Peyer's patch (tissue), 4 donors: ENCODE data around the gene STAM. TPM values are rescaled to one million over a fixed set of nuclear protein-coding genes. Genes with fewer than 3 reads are reported as not detected.

ENCODE experiments used
- DNase-seq, 3 donors: peaks; one replicate each; pipeline ENCODE4 v3.0.0-alpha.2; 2017 to 2019
- H3K27ac ChIP-seq, 4 donors: fragments of 200-600 bp; sonication (generic); one replicate each; pipeline ENCODE4 v1.5.1; 2016 to 2019
- H3K27me3 ChIP-seq, 2 donors: fragments of 200-600 bp; sonication (generic); one replicate each; pipeline ENCODE4 v1.5.1; 2019
- H3K36me3 ChIP-seq, 3 donors: fragments of 200-600 bp; sonication (generic); one replicate each; pipeline ENCODE4 v1.5.1; 2016 to 2019
- H3K4me1 ChIP-seq, 4 donors: fragments of 200-600 bp; sonication (generic); one replicate each; pipeline ENCODE4 v1.5.1; 2016 to 2019
- H3K4me3 ChIP-seq, 4 donors: fragments of 200-600 bp; sonication (generic); 1 replicate in 3 of 4; 2 replicates in 1 of 4; pipeline ENCODE4 v1.5.1; 2016 to 2019; ENCODE audit warnings: mild to moderate bottlenecking in 1 of 4
- H3K9me3 ChIP-seq, 4 donors: fragments of 200-600 bp; sonication (generic); one replicate each; pipeline ENCODE4 v1.5.1; 2016 to 2019; ENCODE audit warnings: mild to moderate bottlenecking in 1 of 4
- CTCF ChIP-seq, 6 experiments: fragments of 450-650 bp in 4 of 6; fragments of 200-600 bp in 2 of 6; sonication (generic) in 1 of 6; IDR thresholded peaks; one replicate each; pipeline ENCODE4 v1.5.1; 2017 to 2019; ENCODE audit warnings: antibody characterized with exemption in 6 of 6, mild to moderate bottlenecking in 3 of 6, moderate library complexity in 1 of 6
- POLR2A ChIP-seq, 2 donors: fragments of 450-650 bp; IDR thresholded peaks; one replicate each; pipeline ENCODE4 v1.5.1; 2017; ENCODE audit warnings: antibody characterized with exemption in 2 of 2, mild to moderate bottlenecking in 2 of 2, moderate library complexity in 2 of 2
- total RNA-seq, 4 donors: library from RNA; depleted of rRNA; stranded (reverse); fragments of >200 nt; gene quantifications; one replicate each; pipeline ENCODE4 v1.1.0, GENCODE V29; 2016

Gene STAM
- total RNA-seq, 4 donors from 2014 or later, result 7.9 to 28.1 (median 16.2) TPM

- no peaks in the 10 kb centered on the region for H3K27me3 ChIP-seq
- H3K36me3 ChIP-seq, result no peaks in the 10 kb centered on the region
- H3K27ac ChIP-seq, result no peak overlapping the region
- TF ChIP-seq POLR2A (IDR thresholded peaks at IDR 0.05) (no peak), CTCF (IDR thresholded peaks at IDR 0.05) (no peak)
- no peaks in the 10 kb centered on the region for H3K4me1 ChIP-seq
- no peaks in the 10 kb centered on the region for H3K9me3 ChIP-seq
- DNase-seq, result no peak
- H3K4me3 ChIP-seq, result no peak overlapping the region
Observed at GRCh38 chr10:17687117-17687831, 43.3 kb downstream of the STAM start.

- H3K27me3 ChIP-seq, result no peaks in the 10 kb centered on the region
- H3K27ac ChIP-seq, result no peak overlapping the region
- H3K4me1 ChIP-seq, result no peaks in the 10 kb centered on the region
- DNase-seq, result no peak
- no peak for TF ChIP-seq POLR2A (IDR thresholded peaks at IDR 0.05)
- no peak for TF ChIP-seq CTCF (IDR thresholded peaks at IDR 0.05)
- H3K4me3 ChIP-seq, result no peak overlapping the region
- peaks cover 0 to 3% (median 0%) of the 10 kb centered on the region in 3 donors for H3K36me3 ChIP-seq
- no peaks in the 10 kb centered on the region for H3K9me3 ChIP-seq
Observed at GRCh38 chr10:17689137-17689536, 45.2 kb downstream of the STAM start.

GRCh38 chr10:17693009-17693408, 49.1 kb downstream of the STAM start:
- H3K4me3 ChIP-seq, result no peak overlapping the region
- DNase-seq, result no peak
- TF ChIP-seq POLR2A (IDR thresholded peaks at IDR 0.05) (no peak), CTCF (IDR thresholded peaks at IDR 0.05) (no peak)

DNA sequence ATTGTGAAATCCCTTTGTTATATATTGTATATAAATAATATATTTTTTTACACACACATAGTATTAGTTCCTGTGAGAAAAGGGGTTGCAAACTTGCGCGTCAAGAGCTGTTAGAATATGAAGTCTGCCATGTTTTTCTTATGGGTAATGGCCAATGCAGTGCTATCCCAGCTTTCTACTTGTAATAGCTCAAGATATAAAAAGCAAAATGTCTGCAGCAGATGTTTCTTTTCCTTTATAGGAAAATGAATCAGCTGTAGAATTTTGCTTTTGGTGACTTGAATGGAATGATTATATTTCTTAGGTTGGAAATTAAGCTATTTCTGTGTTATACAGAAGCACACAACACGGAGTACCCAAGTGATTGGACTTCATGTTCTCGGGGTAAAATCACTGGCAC, 54.7 kb downstream of the STAM start:
- Histone ChIP-seq H3K9me3 (no peaks in the 10 kb centered on the region), H3K4me1 (no peaks in the 10 kb centered on the region), H3K27me3 (no peaks in the 10 kb centered on the region), H3K36me3 (peaks cover 0 to 15% (median 0%) of the 10 kb centered on the region in 3 donors), H3K4me3 (no peak overlapping the region), H3K27ac (no peak overlapping the region)
- TF ChIP-seq POLR2A (IDR thresholded peaks at IDR 0.05) (no peak), CTCF (IDR thresholded peaks at IDR 0.05) (no peak)
- DNase-seq, result no peak

More at GRCh38 chr10:17693009-17693408, 49.1 kb downstream of the STAM start:
- H3K27ac ChIP-seq, result no peak overlapping the region
- H3K36me3 ChIP-seq, result peaks cover 0 to 7% (median 0%) of the 10 kb centered on the region in 3 donors
- H3K4me1 ChIP-seq, result no peaks in the 10 kb centered on the region
- H3K27me3 ChIP-seq, result no peaks in the 10 kb centered on the region
- no peaks in the 10 kb centered on the region for H3K9me3 ChIP-seq

DNA sequence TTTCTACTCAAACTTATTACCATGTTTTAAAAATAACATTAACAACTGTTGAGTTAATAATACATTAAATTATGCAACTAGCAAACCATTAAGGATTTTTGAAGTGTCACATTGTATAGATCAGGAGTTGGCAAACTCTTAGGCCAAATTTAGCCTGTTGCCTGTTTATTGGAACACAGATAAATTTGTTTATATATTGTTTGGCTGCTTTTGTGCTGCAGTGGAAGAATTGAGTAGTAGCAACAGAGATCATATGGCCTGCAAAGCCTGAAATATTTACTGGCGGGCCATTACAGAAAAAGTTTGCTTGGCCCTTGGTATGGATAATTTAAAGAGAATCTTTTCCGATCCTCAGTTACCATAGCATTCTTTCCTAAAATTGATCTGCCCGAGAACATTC, 57.4 kb downstream of the STAM start:
- peaks cover 0 to 30% (median 0%) of the 10 kb centered on the region in 3 donors for H3K36me3 ChIP-seq
- H3K27ac ChIP-seq, result no peak overlapping the region
- no peak overlapping the region for H3K4me3 ChIP-seq
- H3K9me3 ChIP-seq, result no peaks in the 10 kb centered on the region
- no peaks in the 10 kb centered on the region for H3K4me1 ChIP-seq
- H3K27me3 ChIP-seq, result no peaks in the 10 kb centered on the region
- no peak for TF ChIP-seq CTCF (IDR thresholded peaks at IDR 0.05)
- no peak for TF ChIP-seq POLR2A (IDR thresholded peaks at IDR 0.05)
- DNase-seq, result no peak
